KMS-11 (cell line): ENCODE data around the gene LHFPL6.

Experiments
- H2AFZ ChIP-seq: fragments of 200-600 bp; sonication (generic); 2 replicates; pipeline ENCODE4 v1.6.1; 2016; ENCODE audit warnings: antibody characterized with exemption, mixed run types, low read depth
- H3K27ac ChIP-seq: fragments of 200-600 bp; sonication (generic); 2 replicates; pipeline ENCODE4 v1.6.1; 2016; ENCODE audit warnings: mild to moderate bottlenecking, mixed run types
- H3K27me3 ChIP-seq: fragments of 200-600 bp; sonication (generic); 2 replicates; pipeline ENCODE4 v1.6.1; 2017; ENCODE audit warnings: mild to moderate bottlenecking, low read depth, mixed run types, moderate library complexity; ENCODE audit not compliant: insufficient read depth
- H3K36me3 ChIP-seq: fragments of 200-600 bp; sonication (generic); 2 replicates; pipeline ENCODE4 v1.6.1; 2017; ENCODE audit warnings: mild to moderate bottlenecking, mixed run types; ENCODE audit not compliant: insufficient read depth
- H3K4me1 ChIP-seq: fragments of 200-600 bp; sonication (generic); 2 replicates; pipeline ENCODE4 v1.6.1; 2016; ENCODE audit warnings: mild to moderate bottlenecking, low read depth, mixed run types; ENCODE audit not compliant: poor library complexity, severe bottlenecking
- H3K4me2 ChIP-seq: fragments of 200-600 bp; sonication (generic); 2 replicates; pipeline ENCODE4 v1.7.0; 2016; ENCODE audit warnings: mild to moderate bottlenecking, mixed run types
- H3K4me3 ChIP-seq: fragments of 200-600 bp; sonication (generic); IDR thresholded peaks from 2 replicates; pipeline ENCODE4 v1.6.1; 2017; ENCODE audit warnings: low read depth, low read length, mixed read lengths; ENCODE audit not compliant: insufficient read depth
- H3K79me2 ChIP-seq: fragments of 200-600 bp; sonication (generic); 2 replicates; pipeline ENCODE4 v1.6.1; 2016; ENCODE audit warnings: low read depth, mixed run types; ENCODE audit not compliant: insufficient read depth
- H3K9ac ChIP-seq: fragments of 200-600 bp; sonication (generic); 2 replicates; pipeline ENCODE4 v1.6.1; 2016; ENCODE audit warnings: mild to moderate bottlenecking, mixed run types
- H4K20me1 ChIP-seq: fragments of 200-600 bp; sonication (generic); 2 replicates; pipeline ENCODE4 v1.6.1; 2016; ENCODE audit warnings: mild to moderate bottlenecking, mixed run types; ENCODE audit not compliant: insufficient read depth
- CTCF ChIP-seq: fragments of 200-600 bp; sonication (generic); conservative IDR thresholded peaks from 2 replicates; pipeline ENCODE4 v1.6.1; 2017; ENCODE audit warnings: low read depth, mild to moderate bottlenecking, antibody characterized with exemption, low read length, moderate library complexity, mixed read lengths

LHFPL6 gene

GRCh38 chr13:39531646-39532045 is 71.3 kb downstream of the LHFPL6 start:
- no peaks in the 10 kb centered on the region for H3K36me3 ChIP-seq
- no peak overlapping the region for H3K9ac ChIP-seq
- no peaks in the 10 kb centered on the region for H4K20me1 ChIP-seq
- H3K4me3 ChIP-seq = no peak overlapping the region
- no peak for TF ChIP-seq CTCF
- H3K27ac ChIP-seq = no peak overlapping the region
- H3K79me2 ChIP-seq = no peaks in the 10 kb centered on the region
- no peak overlapping the region for H2AFZ ChIP-seq
- H3K4me1 ChIP-seq = no peaks in the 10 kb centered on the region
- no peak overlapping the region for H3K4me2 ChIP-seq
- H3K27me3 ChIP-seq = no peaks in the 10 kb centered on the region

- H3K79me2 ChIP-seq = no peaks in the 10 kb centered on the region
- no peaks in the 10 kb centered on the region for H3K4me1 ChIP-seq
- H3K27ac ChIP-seq = no peak overlapping the region
- no peak overlapping the region for H3K4me2 ChIP-seq
- H3K27me3 ChIP-seq = no peaks in the 10 kb centered on the region
- no peak overlapping the region for H3K4me3 ChIP-seq
- no peak overlapping the region for H2AFZ ChIP-seq
- H3K9ac ChIP-seq = no peak overlapping the region
- no peaks in the 10 kb centered on the region for H4K20me1 ChIP-seq
- no peak for TF ChIP-seq CTCF
- no peaks in the 10 kb centered on the region for H3K36me3 ChIP-seq
Measured at GRCh38 chr13:39530916-39531315, 72.1 kb downstream of the LHFPL6 start.

GRCh38 chr13:39528661-39528980 is 74.4 kb downstream of the LHFPL6 start:
- no peaks in the 10 kb centered on the region for H3K79me2 ChIP-seq
- no peak for TF ChIP-seq CTCF
- no peak overlapping the region for H2AFZ ChIP-seq
- H3K36me3 ChIP-seq = no peaks in the 10 kb centered on the region
- H3K4me2 ChIP-seq = no peak overlapping the region
- H4K20me1 ChIP-seq = no peaks in the 10 kb centered on the region
- H3K27me3 ChIP-seq = no peaks in the 10 kb centered on the region
- no peak overlapping the region for H3K27ac ChIP-seq
- H3K4me1 ChIP-seq = no peaks in the 10 kb centered on the region
- H3K4me3 ChIP-seq = no peak overlapping the region
- no peak overlapping the region for H3K9ac ChIP-seq

GRCh38 chr13:39527961-39528660 is 74.9 kb downstream of the LHFPL6 start:
- H3K79me2 ChIP-seq = no peaks in the 10 kb centered on the region
- H3K27me3 ChIP-seq = no peaks in the 10 kb centered on the region
- H3K4me1 ChIP-seq = no peaks in the 10 kb centered on the region
- H4K20me1 ChIP-seq = no peaks in the 10 kb centered on the region
- H2AFZ ChIP-seq = no peak overlapping the region
- no peak overlapping the region for H3K27ac ChIP-seq
- H3K36me3 ChIP-seq = no peaks in the 10 kb centered on the region
- H3K4me3 ChIP-seq = no peak overlapping the region
- H3K9ac ChIP-seq = no peak overlapping the region
- no peak for TF ChIP-seq CTCF
- no peak overlapping the region for H3K4me2 ChIP-seq
